Fibroblast of pulmonary artery (primary cell): ENCODE measurements around the gene HEPHL1.

Experiments
- DNase-seq: peaks from one replicate; pipeline ENCODE4 v3.0.0-alpha.2; 2010; ENCODE audit warnings: low read depth
- H3K4me3 ChIP-seq: replicated peaks from 2 replicates; pipeline ENCODE4 v1.5.1; 2011; ENCODE audit warnings: low read depth, mild to moderate bottlenecking, control low read depth, low read length, moderate library complexity
- CTCF ChIP-seq: IDR thresholded peaks from 2 replicates; pipeline ENCODE4 v1.5.1; 2011; ENCODE audit warnings: mild to moderate bottlenecking, control low read depth, low read length, inconsistent platforms; ENCODE audit errors: missing control alignments

Gene HEPHL1

GRCh38 chr11:94077552-94078293 lies 56.6 kb downstream of the HEPHL1 start:
- no peak for TF ChIP-seq CTCF
- no peak overlapping the region for H3K4me3 ChIP-seq
- DNase-seq, result peak; percentile 16

GRCh38 chr11:94084164-94084563 lies 63.0 kb downstream of the HEPHL1 start:
- TF ChIP-seq CTCF, result no peak
- no peak overlapping the region for H3K4me3 ChIP-seq
- no peak for DNase-seq

- no peak for DNase-seq
- no peak for TF ChIP-seq CTCF
Measured at GRCh38 chr11:94088906-94089305, 67.8 kb downstream of the HEPHL1 start.

GRCh38 chr11:94089341-94089740 lies 68.2 kb downstream of the HEPHL1 start:
- no peak for TF ChIP-seq CTCF
- H3K4me3 ChIP-seq, result no peak overlapping the region
- no peak for DNase-seq

More at GRCh38 chr11:94088906-94089305, 67.8 kb downstream of the HEPHL1 start:
- H3K4me3 ChIP-seq, result no peak overlapping the region

- H3K4me3 ChIP-seq, result no peak overlapping the region
- no peak for TF ChIP-seq CTCF
- no peak for DNase-seq
Measured at GRCh38 chr11:94090401-94090800, 69.2 kb downstream of the HEPHL1 start.

- no peak for TF ChIP-seq CTCF
- no peak overlapping the region for H3K4me3 ChIP-seq
- no peak for DNase-seq
Measured at GRCh38 chr11:94091091-94091490, 69.9 kb downstream of the HEPHL1 start.

GRCh38 chr11:94100253-94100652 lies 79.1 kb downstream of the HEPHL1 start:
- H3K4me3 ChIP-seq, result no peak overlapping the region
- DNase-seq, result no peak
- TF ChIP-seq CTCF, result no peak
